Stomach (tissue), 4 donors: ENCODE measurements around the gene INSIG2.

Experiments
- CTCF ChIP-seq, 7 experiments: fragments of 450-650 bp in 4 of 7; fragments of 200-600 bp in 3 of 7; sonication (generic) in 3 of 7; IDR thresholded peaks; one replicate each; pipeline ENCODE4 v1.5.1; 2016 to 2019; ENCODE audit warnings: antibody characterized with exemption in 7 of 7, control low read depth in 2 of 7, mild to moderate bottlenecking in 1 of 7
- POLR2A ChIP-seq, 4 donors: fragments of 450-650 bp; IDR thresholded peaks; one replicate each; pipeline ENCODE4 v1.6.1; 2016; ENCODE audit warnings: antibody characterized with exemption in 4 of 4, control low read depth in 2 of 4, mild to moderate bottlenecking in 1 of 4, moderate library complexity in 1 of 4
- POLR2AphosphoS5 ChIP-seq, 3 donors: sonication (generic); formaldehyde crosslinking; IDR thresholded peaks; one replicate each; pipeline ENCODE4 v1.6.1; 2016; ENCODE audit warnings: antibody characterized with exemption in 3 of 3

DNA sequence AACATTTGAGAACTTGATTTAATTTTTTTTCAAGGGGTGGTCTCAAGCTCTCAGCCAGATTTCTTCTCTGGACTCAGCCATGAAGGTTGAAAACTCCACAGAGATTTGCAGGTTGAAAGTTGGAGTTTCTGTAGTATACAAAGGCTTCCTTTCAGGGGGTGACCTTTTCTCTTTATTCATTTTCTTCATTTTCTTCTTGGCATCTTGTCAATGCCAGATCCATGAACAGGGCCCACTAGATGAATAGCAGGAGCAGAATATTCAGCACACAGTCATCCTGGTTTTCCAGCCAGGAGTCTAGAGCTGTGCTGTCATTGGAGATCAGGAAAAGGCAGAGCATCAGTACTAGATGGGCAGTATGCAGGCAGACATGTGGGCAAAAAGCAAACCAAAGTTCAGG lies 62.0 kb downstream of the INSIG2 start:
- no peak for TF ChIP-seq CTCF (IDR thresholded peaks at IDR 0.05)
- no peak for TF ChIP-seq POLR2A (IDR thresholded peaks at IDR 0.05)
- TF ChIP-seq POLR2AphosphoS5 (IDR thresholded peaks at IDR 0.05): no peak
